GM12875 (cell line): ENCODE measurements around the gene P2RX1.

Experiments used
- H3K4me3 ChIP-seq: one replicate; pipeline ENCODE4 v1.5.1; 2011; ENCODE audit warnings: low read depth, low read length, control low read depth
- CTCF ChIP-seq: IDR thresholded peaks from 2 replicates; pipeline ENCODE4 v1.5.1; 2011; ENCODE audit warnings: low read depth, mild to moderate bottlenecking, control low read depth, inconsistent platforms, low read length, moderate library complexity, borderline replicate concordance; ENCODE audit not compliant: insufficient read depth

The P2RX1 gene

GRCh38 chr17:3929764-3930163, 13.5 kb upstream of the P2RX1 start:
- no peak for TF ChIP-seq CTCF
- H3K4me3 ChIP-seq = no peak overlapping the region

GRCh38 chr17:3929181-3929580, 12.9 kb upstream of the P2RX1 start:
- TF ChIP-seq CTCF = no peak
- no peak overlapping the region for H3K4me3 ChIP-seq

- no peak for TF ChIP-seq CTCF
- no peak overlapping the region for H3K4me3 ChIP-seq
Observed at GRCh38 chr17:3928406-3928805, 12.1 kb upstream of the P2RX1 start.

DNA sequence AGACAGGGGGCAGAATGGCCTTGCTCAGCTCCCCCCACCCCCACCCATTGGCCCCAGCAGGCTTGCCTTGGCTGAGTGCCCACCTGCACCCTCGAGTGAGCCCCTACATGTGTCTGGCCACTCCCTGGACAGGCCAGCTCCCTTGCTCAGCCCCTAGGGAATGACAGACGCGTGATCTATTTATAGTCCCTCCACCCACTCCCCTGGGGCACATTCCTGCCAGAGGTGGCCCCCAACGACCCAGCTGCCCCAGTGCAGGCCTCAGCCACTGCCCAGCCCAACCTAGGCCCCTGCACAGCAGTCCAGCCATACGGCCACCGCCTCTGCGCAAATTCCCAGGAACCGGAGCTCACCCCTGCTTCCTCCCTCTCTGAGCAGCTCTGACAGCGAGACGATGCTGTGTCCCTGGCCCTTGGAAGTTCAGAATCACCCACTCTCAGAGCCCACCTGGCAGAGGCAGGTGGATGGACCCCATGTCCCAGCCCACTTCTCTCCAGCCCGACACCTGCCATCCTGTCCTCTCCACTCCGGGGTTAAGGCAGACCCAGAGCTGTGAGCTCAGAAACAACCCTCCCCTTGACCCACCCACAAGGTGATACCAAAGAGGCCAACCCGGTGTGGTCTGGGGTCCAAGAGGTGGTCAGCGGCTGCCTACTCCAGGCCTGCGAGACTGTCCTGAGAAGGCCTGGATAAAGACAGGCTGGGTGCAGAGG, 11.5 kb upstream of the P2RX1 start:
- H3K4me3 ChIP-seq = no peak overlapping the region
- no peak for TF ChIP-seq CTCF

GRCh38 chr17:3926860-3927627, 10.8 kb upstream of the P2RX1 start:
- H3K4me3 ChIP-seq = no peak overlapping the region
- no peak for TF ChIP-seq CTCF

- no peak for TF ChIP-seq CTCF
Observed at GRCh38 chr17:3925684-3926485, 9.6 kb upstream of the P2RX1 start.

More at GRCh38 chr17:3925684-3926485, 9.6 kb upstream of the P2RX1 start:
- H3K4me3 ChIP-seq = no peak overlapping the region
